ENCODE measurements around the gene PGLYRP3.

- TF ChIP-seq, protein P1, sequence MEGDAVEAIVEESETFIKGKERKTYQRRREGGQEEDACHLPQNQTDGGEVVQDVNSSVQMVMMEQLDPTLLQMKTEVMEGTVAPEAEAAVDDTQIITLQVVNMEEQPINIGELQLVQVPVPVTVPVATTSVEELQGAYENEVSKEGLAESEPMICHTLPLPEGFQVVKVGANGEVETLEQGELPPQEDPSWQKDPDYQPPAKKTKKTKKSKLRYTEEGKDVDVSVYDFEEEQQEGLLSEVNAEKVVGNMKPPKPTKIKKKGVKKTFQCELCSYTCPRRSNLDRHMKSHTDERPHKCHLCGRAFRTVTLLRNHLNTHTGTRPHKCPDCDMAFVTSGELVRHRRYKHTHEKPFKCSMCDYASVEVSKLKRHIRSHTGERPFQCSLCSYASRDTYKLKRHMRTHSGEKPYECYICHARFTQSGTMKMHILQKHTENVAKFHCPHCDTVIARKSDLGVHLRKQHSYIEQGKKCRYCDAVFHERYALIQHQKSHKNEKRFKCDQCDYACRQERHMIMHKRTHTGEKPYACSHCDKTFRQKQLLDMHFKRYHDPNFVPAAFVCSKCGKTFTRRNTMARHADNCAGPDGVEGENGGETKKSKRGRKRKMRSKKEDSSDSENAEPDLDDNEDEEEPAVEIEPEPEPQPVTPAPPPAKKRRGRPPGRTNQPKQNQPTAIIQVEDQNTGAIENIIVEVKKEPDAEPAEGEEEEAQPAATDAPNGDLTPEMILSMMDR (IDR thresholded peaks at IDR 0.05), result no peak
- TF ChIP-seq POLR2A (IDR thresholded peaks at IDR 0.05), result no peak
- no peak for TF ChIP-seq EP300 (IDR thresholded peaks at IDR 0.05)
Measured at GRCh38 chr1:153307221-153307600, 5.5 kb downstream of the PGLYRP3 start.

Measured in tibial nerve (tissue), 4 donors.